Activated CD8-positive, alpha-beta T cell treated with anti-CD3 and anti-CD28 coated beads, Interleukin-2, amount 10 ng/mL, durations not matched to agents 7 days and 5 days (primary cell): ENCODE results near the gene C5AR1. TPM values are rescaled to one million over a fixed set of nuclear protein-coding genes. Genes with fewer than 3 reads are reported as not detected.
"Not testable (repeated sequence)": the region's sequence is repeated elsewhere in the genome, so short reads cannot be mapped to it uniquely, and the experiment has no call there.

ENCODE experiments used
- ATAC-seq: fragments of 150-1000 bp; cut with Tn5 transposase; one replicate; pipeline ENCODE4 v1.10.0; 2021; ENCODE audit warnings: moderate library complexity
- CTCF ChIA-PET: fragments of 350-600 bp; sonication (Branson Sonifier 250); formaldehyde crosslinking; loops from one replicate; lab custom pipeline; 2021; ENCODE audit warnings: antibody characterized with exemption; lab: Charles Lee
- POLR2A ChIA-PET: fragments of 350-600 bp; sonication (Branson Sonifier 250); formaldehyde crosslinking; loops from one replicate; lab custom pipeline; 2021; ENCODE audit warnings: antibody characterized with exemption; lab: Charles Lee
- DNase-seq: peaks from one replicate; pipeline ENCODE4 v3.0.0-alpha.2; 2020
- H3K27ac Mint-ChIP-seq: one replicate; pipeline ENCODE4 v1.8.0; 2021; ENCODE audit warnings: mild to moderate bottlenecking, mixed read lengths
- H3K27me3 Mint-ChIP-seq: one replicate; pipeline ENCODE4 v1.8.0; 2021; ENCODE audit warnings: low read depth, mixed read lengths
- H3K36me3 Mint-ChIP-seq: one replicate; pipeline ENCODE4 v1.8.0; 2021; ENCODE audit warnings: low read depth, mixed read lengths
- H3K4me1 Mint-ChIP-seq: one replicate; pipeline ENCODE4 v1.8.0; 2021; ENCODE audit warnings: low read depth, mixed read lengths
- H3K4me3 Mint-ChIP-seq: one replicate; pipeline ENCODE4 v1.8.0; 2021; ENCODE audit warnings: mild to moderate bottlenecking, mixed read lengths
- H3K9me3 Mint-ChIP-seq: one replicate; pipeline ENCODE4 v1.8.0; 2022; ENCODE audit warnings: mixed read lengths; ENCODE audit not compliant: insufficient read depth
- total RNA-seq, 2 experiments: library from RNA; stranded (reverse); gene quantifications; one replicate each; pipeline ENCODE4 v1.2.3, GENCODE V29; 2021

Gene C5AR1
- total RNA-seq, 2 experiments from 2014 or later, result 1.0 to 1.8 TPM

DNA sequence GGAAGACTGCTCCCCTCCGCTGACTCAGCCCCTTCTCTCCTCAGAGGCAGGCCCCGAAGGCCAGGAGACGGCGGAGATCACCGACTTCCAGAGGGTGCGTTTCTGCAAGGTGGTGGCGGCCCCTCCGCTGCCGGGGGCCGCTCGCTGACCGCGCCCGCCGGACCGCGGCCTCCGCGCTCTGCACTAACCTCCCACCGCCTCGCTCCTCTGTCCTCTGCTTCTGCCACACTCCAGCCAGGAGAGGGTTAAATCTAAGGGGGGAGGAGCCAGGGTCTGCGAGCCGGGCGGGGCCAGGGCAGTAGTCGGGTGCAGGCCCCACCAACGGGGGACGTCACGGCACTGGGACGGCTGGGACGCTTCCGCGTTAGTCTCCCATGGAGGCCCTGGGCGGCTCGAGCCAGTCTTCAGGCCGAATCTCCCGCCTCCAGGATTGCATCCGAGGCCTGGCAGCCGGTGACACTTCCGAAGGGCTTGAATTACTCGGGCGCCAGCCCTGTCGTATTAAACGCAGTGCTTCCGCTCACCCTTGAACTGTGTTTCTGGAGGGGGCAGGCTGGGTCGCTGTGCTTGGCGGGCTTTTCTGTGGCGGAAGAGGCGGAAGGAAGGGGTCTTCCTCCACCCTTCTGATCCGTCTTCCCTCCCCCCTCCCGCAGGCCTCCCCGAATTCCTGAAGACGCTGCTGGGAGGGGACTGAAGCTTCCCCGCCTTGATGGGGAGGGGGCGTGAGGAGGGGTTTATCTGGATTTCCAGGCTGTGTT, 36.2 kb upstream of the C5AR1 start:
- peak; percentile 94 for DNase-seq
- peak overlapping the region; percentile 93 for H3K4me3 Mint-ChIP-seq
- H3K36me3 Mint-ChIP-seq, result peaks cover 34% of the 10 kb centered on the region
- peak; percentile 80 for ATAC-seq
- ChIA-PET CTCF (interaction anchor here (0.8 to 3.8 kb wide), 9 partner anchors 12 to 155 kb away, joined by 3 to 32 read pairs (median 5); partner anchors contain the start of gene CCDC9), POLR2A (interaction anchor here (0.7 to 3.4 kb wide), 15 partner anchors 11 to 226 kb away, joined by 3 to 43 read pairs (median 4); partner anchors contain the start of genes CCDC9, KPTN, SAE1 and ZC3H4)
- no peaks in the 10 kb centered on the region for H3K9me3 Mint-ChIP-seq
- no peaks in the 10 kb centered on the region for H3K27me3 Mint-ChIP-seq
- H3K4me1 Mint-ChIP-seq, result peaks cover 27% of the 10 kb centered on the region
- peak overlapping the region; percentile 98 for H3K27ac Mint-ChIP-seq

DNA sequence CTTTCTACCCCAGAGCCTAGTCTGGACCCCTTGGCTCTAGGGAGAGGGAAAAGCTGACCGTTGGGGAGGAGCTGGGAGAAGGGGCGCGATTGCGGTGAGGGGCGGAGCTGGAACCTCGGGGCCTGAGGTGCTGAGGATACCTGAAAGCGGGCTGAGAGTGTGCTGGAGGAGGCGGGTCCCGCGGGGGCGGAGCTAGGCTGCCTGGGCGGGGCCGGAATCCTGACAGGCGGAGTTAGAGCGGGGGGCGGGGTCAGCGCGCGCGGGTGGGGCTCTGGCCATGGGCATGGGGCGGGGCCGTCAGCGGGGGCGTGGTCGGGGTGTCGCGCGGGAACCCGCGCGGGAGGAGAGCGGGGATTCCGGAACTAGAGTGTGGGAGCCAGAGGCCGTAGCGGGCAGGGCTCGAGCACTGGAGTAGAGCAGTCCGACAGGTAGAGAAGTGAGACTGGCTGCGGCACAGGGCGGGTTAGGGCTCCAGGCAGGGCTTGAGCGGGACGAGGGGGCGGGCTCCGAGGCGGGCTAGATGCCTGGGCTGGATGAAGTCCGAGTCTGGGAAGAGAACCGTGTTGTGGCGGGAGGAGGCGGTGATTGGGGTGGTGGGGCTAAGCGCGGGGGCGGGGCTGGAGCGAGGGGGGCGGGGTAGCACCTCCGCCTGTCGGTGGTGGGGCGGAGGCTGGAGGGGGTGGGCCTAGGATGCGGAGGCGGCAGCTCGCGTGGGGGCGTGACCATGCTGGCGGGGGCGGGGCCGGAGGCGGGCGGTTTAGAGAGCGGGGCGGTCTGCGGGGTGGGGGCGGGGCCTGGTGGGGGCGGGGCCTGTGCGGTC, 35.4 kb upstream of the C5AR1 start, which contains the start of gene INAFM1:
Gene INAFM1, plus strand, starts transcription at position 815 of the 820 bp plus-strand sequence. CDS start 35 bp downstream, outside the sequence.
- DNase-seq (peak; percentile 99), ATAC-seq (peak; percentile 77)
- H3K9me3 Mint-ChIP-seq, result no peaks in the 10 kb centered on the region
- H3K27ac Mint-ChIP-seq, result peak within 1 kb of the TSS; percentile 98
- peak within 1 kb of the TSS; percentile 93 for H3K4me3 Mint-ChIP-seq
- peaks cover 34% of the 10 kb centered on the region for H3K36me3 Mint-ChIP-seq
- H3K4me1 Mint-ChIP-seq, result peaks cover 27% of the 10 kb centered on the region
- no peaks in the 10 kb centered on the region for H3K27me3 Mint-ChIP-seq
- ChIA-PET POLR2A (interaction anchor here (0.6 to 3.4 kb wide), 24 partner anchors 12 to 673 kb away, joined by 3 to 43 read pairs (median 4); partner anchors contain the start of genes CALM3, CCDC9, DHX34 and KPTN), CTCF (interaction anchor here (0.8 to 3.8 kb wide), 13 partner anchors 11 to 154 kb away, joined by 3 to 32 read pairs (median 5); partner anchors contain the start of genes CCDC9 and DHX34)

GRCh38 chr19:47274891-47275761, 34.5 kb upstream of the C5AR1 start:
- CTCF ChIA-PET, result interaction anchor here (0.8 to 3.8 kb wide), 10 partner anchors 10 to 209 kb away, joined by 3 to 32 read pairs (median 4); partner anchors contain the start of genes CCDC9, DHX34 and KPTN
- ATAC-seq, result peak; percentile 31
- peaks cover 34% of the 10 kb centered on the region for H3K36me3 Mint-ChIP-seq
- H3K4me3 Mint-ChIP-seq, result peak overlapping the region; percentile 65
- peak overlapping the region; percentile 57 for H3K27ac Mint-ChIP-seq
- no peak for DNase-seq
- H3K4me1 Mint-ChIP-seq, result peaks cover 28% of the 10 kb centered on the region
- H3K9me3 Mint-ChIP-seq, result no peaks in the 10 kb centered on the region
- POLR2A ChIA-PET, result interaction anchor here (0.5 to 3.4 kb wide), 10 partner anchors 13 to 1781 kb away, joined by 3 to 43 read pairs (median 4); partner anchors contain the start of genes CCDC9 and KPTN
- H3K27me3 Mint-ChIP-seq, result no peaks in the 10 kb centered on the region

GRCh38 chr19:47275791-47276461, 33.7 kb upstream of the C5AR1 start:
- DNase-seq, result no peak
- Mint-ChIP-seq H3K4me1 (peaks cover 30% of the 10 kb centered on the region), H3K27ac (peak overlapping the region; percentile 57), H3K9me3 (no peaks in the 10 kb centered on the region), H3K36me3 (peaks cover 30% of the 10 kb centered on the region), H3K27me3 (no peaks in the 10 kb centered on the region), H3K4me3 (peak overlapping the region; percentile 65)
- CTCF ChIA-PET, result interaction anchor here (1.1 to 3.8 kb wide), 6 partner anchors 9 to 208 kb away, joined by 3 to 32 read pairs (median 5); partner anchors contain the start of genes DHX34 and KPTN
- POLR2A ChIA-PET, result interaction anchor here (1.1 to 3.4 kb wide), 3 partner anchors 19 to 152 kb away, joined by 4 to 43 read pairs (median 6); partner anchors contain the start of gene CCDC9
- ATAC-seq, result no peak

DNA sequence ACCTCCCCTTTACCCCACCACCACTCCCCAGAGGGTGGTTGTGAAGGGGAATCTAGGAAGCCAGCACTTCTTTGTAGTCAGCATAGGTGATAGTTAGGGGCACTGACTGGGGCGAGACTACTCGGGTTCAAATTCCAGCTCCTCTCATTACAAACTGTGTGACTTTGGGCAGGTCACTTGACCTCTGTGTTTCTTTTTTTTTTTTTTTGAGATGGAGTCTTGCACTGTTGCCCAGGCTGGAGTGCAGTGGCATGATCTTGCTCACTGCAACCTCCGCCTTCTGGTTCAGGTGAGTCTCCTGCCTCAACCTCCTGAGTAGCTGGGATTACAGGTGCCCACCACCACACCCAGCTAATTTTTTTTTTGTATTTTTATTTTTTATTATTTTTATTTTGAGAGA, 33.1 kb upstream of the C5AR1 start:
- not testable (repeated sequence) for H3K27ac Mint-ChIP-seq, ATAC-seq, H3K9me3 Mint-ChIP-seq, H3K27me3 Mint-ChIP-seq, DNase-seq
- ChIA-PET CTCF (interaction anchor here (1.3 to 3.8 kb wide), 4 partner anchors 9 to 207 kb away, joined by 3 to 32 read pairs (median 6); partner anchors contain the start of genes DHX34 and KPTN), POLR2A (interaction anchor here (1.1 to 3.4 kb wide), 2 partner anchors 20 to 151 kb away, joined by 6 to 43 read pairs; partner anchors contain the start of gene CCDC9)
- peak overlapping the region; percentile 65 for H3K4me3 Mint-ChIP-seq
- peaks cover 30% of the 10 kb centered on the region for H3K4me1 Mint-ChIP-seq
- H3K36me3 Mint-ChIP-seq, result peaks cover 27% of the 10 kb centered on the region

GRCh38 chr19:47280183-47280797, 29.4 kb upstream of the C5AR1 start:
- no peaks in the 10 kb centered on the region for H3K27me3 Mint-ChIP-seq
- ATAC-seq, result peak; percentile 66
- ChIA-PET CTCF (interaction anchor here (0.8 to 1.6 kb wide), 3 partner anchors 71 to 148 kb away, joined by 3 to 4 read pairs (median 3); no protein-coding TSS in a partner anchor), POLR2A (no interaction called here)
- peaks cover 20% of the 10 kb centered on the region for H3K4me1 Mint-ChIP-seq
- H3K27ac Mint-ChIP-seq, result no peak overlapping the region
- H3K4me3 Mint-ChIP-seq, result no peak overlapping the region
- no peaks in the 10 kb centered on the region for H3K9me3 Mint-ChIP-seq
- DNase-seq, result peak; percentile 71
- H3K36me3 Mint-ChIP-seq, result peaks cover 21% of the 10 kb centered on the region

- ATAC-seq (no peak), DNase-seq (no peak)
- Mint-ChIP-seq H3K27ac (no peak overlapping the region), H3K4me1 (peaks cover 7% of the 10 kb centered on the region), H3K9me3 (no peaks in the 10 kb centered on the region), H3K27me3 (no peaks in the 10 kb centered on the region), H3K4me3 (no peak overlapping the region), H3K36me3 (peaks cover 7% of the 10 kb centered on the region)
- ChIA-PET CTCF (interaction anchor here (1.0 to 3.8 kb wide), 4 partner anchors 8 to 73 kb away, joined by 4 to 32 read pairs (median 7); partner anchors contain the start of genes DHX34 and INAFM1), POLR2A (no interaction called here)
Observed at GRCh38 chr19:47283405-47284059, 26.1 kb upstream of the C5AR1 start.

DNA sequence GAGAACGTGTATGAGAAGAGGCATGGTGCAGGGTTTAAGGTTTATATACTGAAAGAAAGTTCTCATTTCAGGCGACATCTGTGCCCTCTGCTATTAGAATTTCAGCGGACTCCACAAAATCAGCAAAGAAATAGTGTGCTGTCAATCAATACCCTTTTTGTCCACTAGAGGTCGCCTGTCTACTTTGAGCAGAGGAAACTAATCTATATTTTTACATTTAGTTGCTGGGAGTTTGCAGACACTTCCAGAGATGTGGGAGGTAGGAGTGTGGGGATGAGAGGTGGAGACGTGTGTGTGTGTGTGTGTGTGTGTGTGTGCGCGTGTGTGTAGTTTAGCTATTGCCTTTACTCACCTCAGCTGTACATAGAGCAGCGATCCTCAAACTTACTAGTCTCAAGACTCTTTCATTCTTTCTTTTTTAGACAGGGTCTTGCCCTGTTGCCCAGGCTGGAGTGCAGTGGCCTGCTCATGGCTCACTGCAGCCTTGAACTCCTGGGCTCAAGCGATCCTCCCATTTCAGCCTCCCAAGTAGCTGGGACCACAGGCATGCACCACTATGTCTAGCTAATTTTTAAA, 25.2 kb upstream of the C5AR1 start:
- Mint-ChIP-seq H3K27me3 (no peaks in the 10 kb centered on the region), H3K27ac (no peak overlapping the region), H3K4me3 (no peak overlapping the region), H3K36me3 (peaks cover 6% of the 10 kb centered on the region), H3K4me1 (peaks cover 7% of the 10 kb centered on the region), H3K9me3 (no peaks in the 10 kb centered on the region)
- ChIA-PET CTCF (interaction anchor here (1.0 to 3.8 kb wide), 14 partner anchors 9 to 148 kb away, joined by 3 to 32 read pairs (median 4); partner anchors contain the start of genes DHX34 and INAFM1), POLR2A (no interaction called here)
- DNase-seq (peak; percentile 68), ATAC-seq (peak; percentile 43)

- peak; percentile 95 for ATAC-seq
- H3K4me1 Mint-ChIP-seq, result peaks cover 13% of the 10 kb centered on the region
- H3K9me3 Mint-ChIP-seq, result no peaks in the 10 kb centered on the region
- H3K27ac Mint-ChIP-seq, result no peak overlapping the region
- ChIA-PET CTCF (interaction anchor here (0.8 to 7.7 kb wide), 11 partner anchors 8 to 412 kb away, joined by 3 to 49 read pairs (median 5); partner anchors contain the start of gene DHX34), POLR2A (no interaction called here)
- H3K4me3 Mint-ChIP-seq, result no peak overlapping the region
- peaks cover 1% of the 10 kb centered on the region for H3K36me3 Mint-ChIP-seq
- H3K27me3 Mint-ChIP-seq, result no peaks in the 10 kb centered on the region
- peak; percentile 89 for DNase-seq
Observed at GRCh38 chr19:47296036-47296435, 13.6 kb upstream of the C5AR1 start.
